Measurements from ENCODE around the gene SARDH. TPM values are rescaled to one million over a fixed set of nuclear protein-coding genes. Genes with fewer than 3 reads are reported as not detected.

The SARDH gene
- total RNA-seq, 2 experiments from 2014 or later, result 1.6 to 2.1 TPM

- CTCF ChIA-PET, result interaction anchor here (0.6 to 1.9 kb wide), 3 partner anchors 11 to 55 kb away, joined by 3 to 4 read pairs (median 3); no protein-coding TSS in a partner anchor
- POLR2A ChIA-PET, result no interaction called here
Measured at GRCh38 chr9:133738640-133739225, 581 bp upstream of the SARDH start.

DNA sequence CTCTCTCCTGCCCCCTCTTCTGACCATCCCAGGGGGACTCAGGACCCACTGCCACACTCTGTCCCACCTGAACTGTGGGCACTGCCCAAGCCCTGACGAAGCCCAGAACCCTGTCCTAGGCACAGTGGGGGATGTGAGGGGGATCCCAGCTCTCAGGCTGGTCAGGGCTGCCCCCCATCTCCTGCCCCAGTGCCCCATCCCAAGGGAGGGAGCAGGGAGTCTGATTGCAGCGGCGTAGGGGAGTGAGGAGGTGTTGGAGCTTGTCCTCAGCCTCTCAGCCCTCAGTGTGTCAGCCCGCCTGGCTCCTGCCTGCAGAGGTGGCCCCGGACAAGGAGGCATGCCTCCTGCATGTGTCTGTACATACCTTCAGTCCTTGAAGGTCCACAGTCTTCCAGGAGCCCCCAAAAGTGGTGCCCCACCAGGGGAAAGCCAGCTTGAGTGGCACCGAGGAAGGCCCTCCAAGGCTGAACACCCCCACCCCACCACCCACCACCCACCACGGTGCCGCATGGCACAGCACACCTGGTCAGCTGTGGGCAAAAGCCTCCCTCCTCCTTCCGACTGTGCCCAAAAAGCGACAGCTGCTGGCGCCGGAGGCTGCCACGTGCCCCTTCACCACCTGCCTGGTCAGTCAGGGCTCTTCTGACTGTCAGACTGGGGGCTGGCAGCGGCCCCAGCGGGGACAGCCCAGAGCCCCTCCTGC lies 930 bp downstream of the SARDH start:
- POLR2A ChIA-PET, result no interaction called here
- CTCF ChIA-PET, result interaction anchor here (1.9 kb wide), 1 partner anchor 54 kb away, joined by 4 read pairs; no protein-coding TSS in a partner anchor

GRCh38 chr9:133735931-133736330 lies 2.2 kb downstream of the SARDH start:
- ChIA-PET POLR2A (interaction anchor here (0.7 kb wide), 1 partner anchor 46 kb away, joined by 4 read pairs; no protein-coding TSS in a partner anchor), CTCF (no interaction called here)

DNA sequence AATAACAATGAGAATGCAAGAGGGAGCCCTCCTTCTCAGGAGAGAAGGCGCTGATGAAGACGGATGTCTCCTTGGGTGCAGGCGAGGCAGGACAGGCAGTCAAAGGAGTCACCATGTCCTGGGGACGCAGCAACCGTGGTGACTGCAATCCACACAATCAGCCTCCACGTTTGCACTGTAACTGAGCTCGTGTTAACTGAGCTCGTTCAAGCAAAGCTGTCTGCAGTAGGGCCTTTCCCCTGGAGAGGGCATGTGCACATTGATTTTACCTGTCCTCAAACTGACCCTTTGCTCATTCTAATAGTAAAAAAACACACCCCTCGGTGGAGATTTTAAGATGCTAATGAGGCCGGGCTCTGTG lies 2.8 kb downstream of the SARDH start:
- ChIA-PET POLR2A (no interaction called here), CTCF (interaction anchor here (1.3 kb wide), 1 partner anchor 14 kb away, joined by 3 read pairs; no protein-coding TSS in a partner anchor)

DNA sequence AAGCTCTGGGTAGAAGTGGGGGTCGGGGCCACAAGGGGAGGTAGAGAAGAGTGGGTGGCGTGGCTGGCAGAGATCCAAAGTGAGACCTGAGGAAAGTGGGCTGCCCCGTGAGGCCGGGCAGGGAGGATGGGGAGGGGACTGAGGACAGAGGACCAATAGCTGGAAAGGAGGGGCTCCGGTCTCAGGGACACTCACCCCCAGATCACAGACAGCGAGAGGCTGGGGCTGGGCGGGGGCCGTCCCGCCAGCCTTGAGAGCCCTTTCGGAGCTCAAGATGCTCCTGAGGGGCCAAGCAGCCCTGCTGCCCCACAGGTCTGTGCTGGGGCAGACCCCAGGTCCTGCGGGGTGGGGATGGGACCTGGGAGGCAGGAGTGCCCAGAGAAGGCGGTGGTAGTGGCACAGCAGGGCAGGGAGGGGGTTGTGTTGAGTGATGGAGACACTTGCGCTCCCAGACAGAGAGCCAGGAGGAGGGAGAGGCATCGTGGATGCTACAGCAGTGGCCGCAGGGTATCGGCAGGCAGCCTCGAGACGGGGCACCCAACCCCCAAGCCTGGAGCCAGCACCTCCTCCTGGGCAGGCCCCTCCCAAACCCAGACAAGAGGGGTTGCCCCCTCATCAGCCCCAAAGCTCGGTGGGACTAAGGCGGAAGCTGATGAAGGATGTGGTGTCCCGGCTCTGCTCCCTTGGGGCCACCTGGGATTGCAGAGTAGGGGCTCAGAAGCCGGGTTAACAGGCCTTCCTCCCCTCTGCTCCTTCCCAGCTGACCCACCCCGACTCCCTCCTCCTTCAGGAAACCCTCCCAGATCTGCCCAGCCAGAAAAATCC lies 3.4 kb downstream of the SARDH start:
- CTCF ChIA-PET, result interaction anchor here (1.3 to 1.6 kb wide), 2 partner anchors 8 to 14 kb away, joined by 3 to 5 read pairs; no protein-coding TSS in a partner anchor
- POLR2A ChIA-PET, result no interaction called here

DNA sequence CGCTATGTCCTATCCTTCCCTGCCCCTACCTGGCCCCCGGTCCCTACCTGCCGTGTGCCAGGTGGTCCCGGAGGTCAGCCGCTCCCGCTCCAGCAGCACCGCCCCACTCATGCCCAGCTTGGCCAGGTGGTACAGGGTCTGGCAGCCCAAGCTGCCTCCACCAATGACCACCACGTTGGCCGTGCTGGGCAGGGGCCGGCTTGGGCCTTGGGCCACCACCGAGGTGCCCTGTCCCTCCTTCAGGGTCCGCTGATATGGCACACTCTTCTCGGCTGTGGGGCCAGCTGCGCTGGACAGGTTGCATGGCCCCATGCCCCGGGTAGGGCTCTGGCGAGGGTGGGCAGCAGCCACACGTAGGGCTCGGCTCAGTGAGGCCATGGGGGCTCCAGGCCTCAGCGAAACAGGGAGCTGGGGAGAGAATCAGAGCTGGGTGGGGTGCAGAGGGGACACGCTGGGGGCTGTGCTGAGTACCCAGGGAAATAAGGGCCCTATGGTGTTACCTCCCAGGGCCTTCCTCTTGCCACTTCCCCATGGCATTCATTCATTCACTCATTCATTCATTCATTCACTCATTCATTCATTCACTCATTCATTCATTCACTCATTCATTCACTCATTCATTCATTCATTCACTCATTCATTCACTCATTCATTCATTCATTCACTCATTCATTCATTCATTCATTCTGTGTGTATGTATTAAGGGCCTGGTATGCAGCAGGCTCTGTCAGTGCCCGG lies 4.2 kb downstream of the SARDH start:
- ChIA-PET CTCF (interaction anchor here (1.3 to 1.6 kb wide), 2 partner anchors 9 to 13 kb away, joined by 3 to 5 read pairs; no protein-coding TSS in a partner anchor), POLR2A (no interaction called here)

DNA sequence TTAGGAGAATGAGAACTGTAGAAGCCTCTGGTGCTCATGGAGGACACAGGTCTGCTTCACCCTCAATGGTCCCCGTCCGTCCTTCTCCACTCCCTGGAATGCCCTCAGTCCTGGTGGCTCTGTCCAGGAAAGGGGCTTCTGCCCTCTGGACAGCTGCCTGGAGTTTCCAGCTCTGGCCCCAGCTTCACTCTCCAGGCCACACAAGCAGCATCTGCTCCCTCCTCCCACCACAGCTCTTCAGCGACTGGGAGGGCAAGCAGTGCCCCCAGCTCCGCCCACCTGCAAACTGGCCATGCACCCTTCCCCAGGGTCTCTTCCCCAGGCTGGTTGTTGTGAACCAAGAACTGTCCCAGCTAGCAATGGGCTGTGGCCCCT lies 4.7 kb downstream of the SARDH start:
- ChIA-PET CTCF (interaction anchor here (1.6 kb wide), 1 partner anchor 10 kb away, joined by 5 read pairs; no protein-coding TSS in a partner anchor), POLR2A (no interaction called here)

DNA sequence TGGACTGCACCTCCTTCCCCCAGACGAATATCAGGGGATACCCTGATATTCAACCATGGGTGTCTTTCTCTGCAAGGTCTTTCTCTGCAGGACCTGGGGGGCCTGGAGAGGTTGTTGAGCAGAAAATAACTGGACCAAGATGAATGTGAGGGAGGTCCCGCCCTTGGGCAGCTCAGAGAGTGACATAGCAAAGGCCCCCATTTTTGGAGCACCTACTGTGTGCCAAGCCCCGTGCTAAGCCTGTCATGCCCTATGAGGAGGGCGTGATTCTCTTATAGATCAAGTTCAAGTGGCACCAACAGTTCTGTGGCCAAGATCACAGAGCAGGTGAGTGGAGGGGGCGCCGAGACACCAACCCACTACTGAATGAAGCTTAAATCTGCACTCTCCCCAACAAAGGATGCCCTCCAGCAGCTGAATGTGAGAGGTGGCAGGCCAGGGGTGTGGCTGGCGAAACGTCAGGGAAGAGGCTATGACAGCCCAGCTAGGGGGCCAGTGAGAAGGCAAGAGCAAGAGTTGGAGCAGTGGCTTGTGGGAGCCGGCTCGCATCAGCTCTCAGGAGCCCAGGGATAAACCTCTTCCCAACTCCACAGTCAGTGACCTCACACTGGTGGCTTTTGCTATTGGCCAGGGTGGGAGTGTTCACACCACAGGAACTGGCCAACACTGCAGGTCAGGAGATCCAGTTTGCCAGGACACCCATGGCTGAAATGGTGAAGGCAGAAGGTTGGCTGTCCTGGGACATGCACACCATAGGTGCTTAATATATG lies 5.3 kb downstream of the SARDH start:
- ChIA-PET POLR2A (no interaction called here), CTCF (interaction anchor here (1.6 kb wide), 1 partner anchor 10 kb away, joined by 5 read pairs; no protein-coding TSS in a partner anchor)

GRCh38 chr9:133731876-133732638 lies 6.1 kb downstream of the SARDH start:
- ChIA-PET POLR2A (no interaction called here), CTCF (interaction anchor here (1.1 kb wide), 1 partner anchor 10 kb away, joined by 3 read pairs; no protein-coding TSS in a partner anchor)

DNA sequence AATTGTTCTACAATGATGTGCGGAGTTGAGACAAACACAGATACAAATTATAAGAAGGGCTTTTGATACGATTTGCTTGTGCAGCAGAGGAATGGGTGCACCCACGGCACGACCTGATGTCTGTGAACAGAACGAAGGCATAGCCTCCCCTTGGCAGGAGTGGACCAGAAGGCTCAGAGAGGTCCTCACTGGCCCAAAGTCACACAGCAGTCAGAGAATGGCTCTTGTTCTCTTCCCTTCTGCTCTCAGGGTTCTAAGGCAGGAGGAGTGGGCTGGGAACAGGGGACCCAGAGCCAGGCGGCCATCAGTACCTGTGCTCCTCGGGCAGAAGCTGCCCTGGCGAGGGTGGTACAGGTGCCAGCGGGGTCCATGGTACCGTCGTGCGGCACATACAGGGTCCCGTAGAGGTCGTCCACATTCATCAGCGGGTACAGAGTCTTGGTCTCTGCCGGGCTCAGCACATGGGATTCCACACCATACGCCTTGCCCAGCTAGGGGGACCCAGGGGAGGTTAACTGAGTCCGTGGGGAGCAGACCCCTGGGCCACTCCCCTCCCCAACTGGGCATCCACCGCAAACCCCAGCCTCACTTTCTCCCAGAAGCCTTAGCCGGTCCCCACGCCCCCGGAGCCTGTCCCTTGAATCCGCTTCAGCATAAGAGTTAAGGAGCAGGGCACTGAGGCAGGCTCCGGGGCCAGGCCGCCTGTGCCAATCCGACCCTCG lies 7.0 kb downstream of the SARDH start:
- ChIA-PET POLR2A (no interaction called here), CTCF (interaction anchor here (1.1 kb wide), 1 partner anchor 11 kb away, joined by 3 read pairs; no protein-coding TSS in a partner anchor)

- POLR2A ChIA-PET, result no interaction called here
Measured at GRCh38 chr9:133729617-133730281, 8.4 kb downstream of the SARDH start.

GRCh38 chr9:133728856-133729616 lies 9.1 kb downstream of the SARDH start:
- CTCF ChIA-PET, result interaction anchor here (0.7 kb wide), 1 partner anchor 58 kb away, joined by 3 read pairs; no protein-coding TSS in a partner anchor
- POLR2A ChIA-PET, result no interaction called here

More at GRCh38 chr9:133729617-133730281, 8.4 kb downstream of the SARDH start:
- CTCF ChIA-PET, result interaction anchor here (0.7 kb wide), 1 partner anchor 59 kb away, joined by 3 read pairs; no protein-coding TSS in a partner anchor

DNA sequence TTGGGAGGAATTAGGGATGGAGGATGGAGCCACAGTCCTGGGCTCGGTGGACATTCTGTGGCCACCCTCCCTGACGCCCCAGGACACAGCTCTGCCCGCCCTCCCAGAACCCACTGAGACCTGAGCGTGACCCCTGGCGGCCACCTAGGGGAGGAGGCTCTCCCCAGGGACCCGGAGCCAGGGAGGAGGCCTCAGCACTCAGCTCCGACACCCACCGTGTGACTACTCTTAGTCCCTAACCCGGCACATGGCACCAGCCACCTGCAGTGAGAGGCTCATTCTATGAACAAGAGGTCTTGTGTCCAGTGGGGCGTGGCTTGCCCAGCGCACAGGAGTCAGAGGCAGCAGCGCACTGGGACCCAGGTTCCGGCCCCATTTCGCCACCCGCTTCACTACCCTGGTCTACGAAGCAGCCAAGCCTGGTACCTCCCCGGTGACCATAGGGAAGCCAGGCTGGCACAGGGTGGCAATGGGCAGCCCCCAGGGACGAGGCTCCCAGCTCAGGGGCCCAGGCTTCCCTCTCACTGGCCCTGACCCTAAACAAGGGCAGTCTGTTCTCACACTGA lies 10.2 kb downstream of the SARDH start:
- CTCF ChIA-PET, result interaction anchor here (0.9 to 1.3 kb wide), 2 partner anchors 11 to 111 kb away, joined by 3 to 4 read pairs; partner anchors contain the start of gene SARDH
- POLR2A ChIA-PET, result no interaction called here

- ChIA-PET CTCF (interaction anchor here (0.7 to 1.3 kb wide), 5 partner anchors 11 to 218 kb away, joined by 3 to 4 read pairs (median 3); partner anchors contain the start of gene SARDH), POLR2A (no interaction called here)
Measured at GRCh38 chr9:133727277-133727875, 10.8 kb downstream of the SARDH start.

All from activated CD8-positive, alpha-beta memory T cell treated with anti-CD3 and anti-CD28 coated beads for 36 hours (primary cell).